GM19328 (cell line): ENCODE measurements around the gene FKBP4.
"Not testable (repeated sequence)": the region's sequence is repeated elsewhere in the genome, so short reads cannot be mapped to it uniquely, and the experiment has no call there.

Experiments used
- ATAC-seq: cut with Tn5 transposase; IDR thresholded peaks from one replicate; pipeline ENCODE4 v1.9.1; 2021; ENCODE audit warnings: mild to moderate bottlenecking, moderate library complexity; ENCODE audit not compliant: unreplicated experiment

Gene FKBP4, protein sequence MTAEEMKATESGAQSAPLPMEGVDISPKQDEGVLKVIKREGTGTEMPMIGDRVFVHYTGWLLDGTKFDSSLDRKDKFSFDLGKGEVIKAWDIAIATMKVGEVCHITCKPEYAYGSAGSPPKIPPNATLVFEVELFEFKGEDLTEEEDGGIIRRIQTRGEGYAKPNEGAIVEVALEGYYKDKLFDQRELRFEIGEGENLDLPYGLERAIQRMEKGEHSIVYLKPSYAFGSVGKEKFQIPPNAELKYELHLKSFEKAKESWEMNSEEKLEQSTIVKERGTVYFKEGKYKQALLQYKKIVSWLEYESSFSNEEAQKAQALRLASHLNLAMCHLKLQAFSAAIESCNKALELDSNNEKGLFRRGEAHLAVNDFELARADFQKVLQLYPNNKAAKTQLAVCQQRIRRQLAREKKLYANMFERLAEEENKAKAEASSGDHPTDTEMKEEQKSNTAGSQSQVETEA

DNA sequence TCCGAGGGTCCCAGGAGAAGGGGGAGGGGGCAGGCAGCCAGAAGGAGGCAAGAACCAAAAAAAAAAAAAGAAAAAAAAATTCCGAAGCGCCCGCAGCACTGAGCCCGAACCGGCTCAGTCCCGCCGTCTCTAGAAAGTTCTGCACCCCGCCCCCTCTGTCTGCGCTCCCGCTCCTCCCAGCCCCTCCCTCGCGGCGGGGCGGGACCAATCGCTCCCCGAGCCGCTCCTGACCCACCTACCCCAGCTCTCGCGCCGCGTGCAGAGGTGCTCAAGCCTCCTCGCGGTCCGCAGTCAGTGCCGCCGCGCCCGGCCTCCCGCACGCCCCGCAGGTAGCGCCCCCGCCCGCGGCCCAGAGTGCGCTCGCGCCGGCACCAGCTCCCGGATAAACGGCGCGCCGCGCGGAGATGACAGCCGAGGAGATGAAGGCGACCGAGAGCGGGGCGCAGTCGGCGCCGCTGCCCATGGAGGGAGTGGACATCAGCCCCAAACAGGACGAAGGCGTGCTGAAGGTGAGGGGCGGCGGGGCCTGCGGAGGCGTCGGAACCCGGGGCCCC, at the start of gene FKBP4:
TSS of gene FKBP4 (plus strand) at position 235 of the 554 bp plus-strand sequence. CDS start at position 405, 170 bp downstream.
- ATAC-seq: peak; percentile 84

DNA sequence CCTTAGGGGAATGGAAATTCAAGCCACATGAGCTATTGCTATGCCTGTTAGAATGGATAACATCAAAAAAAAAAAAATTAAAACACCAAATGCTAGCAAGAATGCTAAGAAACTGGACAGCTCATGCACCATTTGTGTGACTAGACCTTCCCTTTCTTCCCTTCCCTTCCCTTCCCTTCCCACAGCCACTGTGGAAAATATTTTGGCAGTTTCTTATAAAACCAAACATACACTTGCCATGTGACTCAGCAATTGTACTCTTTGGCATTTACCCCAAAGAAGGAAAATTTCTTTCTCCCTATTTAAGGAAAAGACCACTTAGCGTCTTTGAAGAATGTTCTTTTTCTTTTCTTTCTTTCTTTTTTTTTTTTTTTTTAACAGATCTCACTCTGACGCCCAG, 49.1 kb upstream of the FKBP4 start:
- ATAC-seq: no peak

DNA sequence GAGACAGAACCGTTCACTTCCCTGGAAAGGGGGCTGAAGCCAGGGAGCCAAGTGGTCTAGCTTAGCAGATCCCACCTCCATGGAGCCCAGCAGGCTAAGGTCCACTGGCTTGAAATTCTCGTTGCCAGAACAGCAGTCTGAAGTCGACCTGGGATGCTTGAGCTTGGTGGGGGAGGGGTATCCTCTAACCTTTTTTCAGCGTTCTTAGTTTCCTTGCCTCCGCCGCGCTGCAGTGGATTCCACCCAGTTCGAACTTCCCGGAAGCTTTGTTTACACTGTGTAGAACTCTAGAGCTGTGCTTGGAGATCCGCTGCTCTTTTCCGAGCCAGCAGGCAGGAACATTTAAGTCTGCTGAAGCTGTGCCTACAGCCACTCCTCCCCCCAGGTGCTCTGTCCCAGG, 45.2 kb upstream of the FKBP4 start:
- ATAC-seq: no peak

DNA sequence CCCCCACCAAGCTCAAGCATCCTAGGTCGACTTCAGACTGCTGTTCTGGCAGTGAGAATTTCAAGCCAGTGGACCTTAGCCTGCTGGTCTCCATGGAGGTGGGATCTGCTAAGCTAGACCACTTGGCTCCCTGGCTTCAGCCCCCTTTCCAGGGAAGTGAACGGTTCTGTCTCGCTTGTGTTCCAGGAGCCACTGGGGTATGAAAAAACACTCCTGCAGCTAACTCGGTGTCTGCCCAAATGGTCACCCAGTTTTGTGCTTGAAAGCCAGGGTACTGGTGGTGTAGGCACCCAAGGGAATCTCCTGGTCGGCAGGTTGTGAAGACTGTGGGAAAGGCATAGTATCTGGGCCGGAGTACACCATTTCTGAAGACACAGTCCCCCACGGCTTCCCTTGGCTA, 44.6 kb upstream of the FKBP4 start:
- ATAC-seq: no peak

DNA sequence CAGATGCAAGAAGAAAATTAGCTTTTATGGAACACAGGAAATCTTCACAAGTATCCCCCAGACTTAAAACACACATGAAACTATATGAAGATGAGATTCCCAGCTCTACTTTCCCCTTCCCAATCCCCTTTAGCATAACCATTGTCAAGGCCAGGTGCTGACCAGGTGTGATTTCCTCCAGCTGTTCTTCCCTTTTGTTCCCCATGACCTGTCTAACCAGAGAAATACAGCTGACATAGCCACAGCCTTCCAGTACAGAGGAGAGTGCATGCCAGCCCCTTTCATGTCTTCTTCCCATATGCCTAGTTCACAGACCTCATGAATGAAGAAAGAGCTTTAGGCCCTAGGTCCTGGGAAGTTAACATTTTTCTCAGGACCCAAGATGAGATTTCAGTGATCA, 43.5 kb upstream of the FKBP4 start:
- ATAC-seq: no peak

DNA sequence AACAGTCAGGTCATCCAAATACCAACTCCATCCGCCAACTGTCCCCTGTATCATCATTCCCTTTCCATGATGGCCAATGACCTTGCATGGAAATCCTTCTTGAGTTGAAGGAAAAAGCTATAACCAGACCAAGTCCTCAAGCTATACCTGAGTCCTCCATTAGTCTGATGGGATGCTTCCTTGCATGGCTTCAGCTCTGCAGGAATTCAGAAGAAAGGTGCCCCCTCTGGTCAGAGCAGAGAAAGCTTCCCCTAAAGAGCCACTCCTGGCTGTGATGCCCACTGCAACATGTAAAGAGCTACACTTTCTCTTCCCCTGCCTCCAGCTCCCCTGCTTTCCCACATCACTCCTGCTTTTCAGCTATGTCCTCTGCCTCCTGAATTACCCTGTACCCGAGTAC, 43.1 kb upstream of the FKBP4 start:
- ATAC-seq: no peak

DNA sequence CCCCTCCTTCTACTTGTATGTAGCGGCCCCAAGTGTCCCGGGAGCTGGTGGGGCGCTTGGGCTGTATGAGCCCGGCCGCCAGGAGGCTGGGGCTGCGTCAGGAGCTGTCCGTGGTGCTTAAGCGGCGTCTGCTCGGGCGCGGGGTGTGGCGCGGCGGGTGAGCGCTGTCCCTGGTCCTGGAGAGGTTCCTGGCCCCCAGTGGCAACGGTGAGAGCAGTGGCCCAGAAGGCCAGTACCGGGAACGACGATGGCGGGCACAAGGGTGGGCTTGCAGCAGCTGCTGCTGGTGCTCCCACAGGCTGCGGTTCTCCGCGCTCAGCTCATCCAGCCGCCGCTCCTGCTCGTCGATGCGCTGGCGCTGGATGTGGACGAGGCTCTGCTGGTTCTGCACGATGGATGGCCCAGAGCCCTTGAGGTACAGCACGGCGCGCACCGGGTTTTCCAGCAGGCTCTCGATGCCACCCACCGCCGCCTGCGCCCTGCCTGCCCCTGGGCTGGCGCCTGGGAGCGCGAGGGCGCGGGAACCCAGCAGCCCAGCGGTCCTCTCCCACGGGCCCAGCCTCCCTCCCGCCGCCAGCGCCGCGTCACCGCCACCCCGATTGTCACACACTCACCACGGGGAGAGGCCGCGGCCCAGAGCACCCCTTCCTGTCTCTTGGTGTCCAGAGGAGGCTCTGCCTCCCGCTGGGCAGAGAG, 41.9 kb upstream of the FKBP4 start:
- ATAC-seq: no peak

DNA sequence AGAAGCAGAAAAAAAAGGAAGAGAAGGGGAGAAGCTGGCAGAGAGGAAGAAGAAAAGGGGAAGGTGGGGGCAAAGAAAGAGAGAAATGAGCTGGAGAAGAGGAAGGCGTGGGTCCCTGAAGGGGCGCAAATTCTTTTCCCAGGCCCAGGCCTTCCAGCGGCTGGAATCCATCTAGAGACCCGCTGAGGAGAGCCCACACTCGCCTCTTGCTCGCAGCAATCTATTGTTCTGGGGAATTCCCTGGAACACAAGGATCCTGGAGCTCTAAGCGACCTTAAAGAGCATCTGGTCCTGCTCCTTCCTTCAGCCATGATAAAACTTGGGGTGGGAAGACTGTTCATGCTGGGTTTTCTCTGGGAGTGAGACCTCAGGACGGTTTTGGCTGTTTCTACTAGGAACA, 41.2 kb upstream of the FKBP4 start:
- no peak for ATAC-seq

DNA sequence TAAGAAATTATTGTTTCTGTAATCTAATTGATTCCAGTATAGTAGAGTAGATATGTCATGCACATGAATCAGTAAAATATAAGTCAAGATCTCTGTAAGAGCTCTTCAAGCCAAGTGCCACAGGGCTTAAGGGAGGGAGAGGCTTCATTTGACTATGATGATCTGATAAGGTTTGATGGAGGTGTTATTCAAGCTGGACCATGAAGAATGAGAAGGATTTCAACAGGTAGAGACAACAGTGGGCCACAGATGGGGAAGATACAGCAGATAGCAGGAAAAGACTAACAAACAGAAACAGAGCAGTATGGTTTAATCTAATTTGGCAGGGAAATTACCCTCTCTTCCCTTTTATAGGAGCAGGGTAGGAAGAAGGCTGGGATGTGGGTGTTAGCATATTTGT, 40.6 kb upstream of the FKBP4 start:
- no peak for ATAC-seq

DNA sequence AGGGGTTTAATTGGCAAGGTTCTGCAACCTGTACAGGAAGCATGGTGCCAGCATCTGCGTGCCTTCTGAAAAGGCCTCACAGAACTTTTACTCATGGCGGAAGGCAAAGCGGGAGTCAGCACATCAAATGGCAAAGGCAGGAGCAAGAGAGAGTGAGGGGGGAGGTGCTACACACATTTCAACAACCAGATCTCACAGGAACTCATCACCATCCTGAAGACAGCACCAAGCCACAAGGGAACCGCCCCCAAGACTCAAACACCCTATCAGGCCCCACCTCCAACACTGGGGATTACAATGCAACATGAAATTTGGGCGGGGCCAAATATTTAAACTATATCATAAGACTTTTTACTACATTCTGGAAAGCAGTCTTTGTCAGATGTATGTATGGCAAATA, 38.0 kb upstream of the FKBP4 start:
- no peak for ATAC-seq

DNA sequence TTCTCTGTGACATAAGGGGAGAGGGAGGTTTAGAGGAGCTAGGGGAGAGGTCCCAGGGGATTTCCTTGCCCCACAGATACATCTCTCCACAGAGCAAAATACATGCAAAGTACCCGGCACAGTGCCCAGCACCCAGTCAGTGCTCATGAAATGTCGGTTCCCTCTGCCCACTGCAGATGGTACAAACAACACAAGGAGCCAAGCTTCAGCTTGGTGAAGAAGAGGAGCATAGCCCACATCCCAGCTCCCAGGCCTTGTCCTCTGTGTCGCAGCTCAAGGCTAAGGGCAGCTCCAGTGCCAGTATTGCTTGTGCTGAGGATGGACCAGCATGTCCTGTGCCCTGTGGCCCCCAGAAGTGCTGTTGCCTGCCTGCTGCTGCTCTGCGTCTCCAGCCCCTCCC, 35.0 kb upstream of the FKBP4 start:
- no peak for ATAC-seq

DNA sequence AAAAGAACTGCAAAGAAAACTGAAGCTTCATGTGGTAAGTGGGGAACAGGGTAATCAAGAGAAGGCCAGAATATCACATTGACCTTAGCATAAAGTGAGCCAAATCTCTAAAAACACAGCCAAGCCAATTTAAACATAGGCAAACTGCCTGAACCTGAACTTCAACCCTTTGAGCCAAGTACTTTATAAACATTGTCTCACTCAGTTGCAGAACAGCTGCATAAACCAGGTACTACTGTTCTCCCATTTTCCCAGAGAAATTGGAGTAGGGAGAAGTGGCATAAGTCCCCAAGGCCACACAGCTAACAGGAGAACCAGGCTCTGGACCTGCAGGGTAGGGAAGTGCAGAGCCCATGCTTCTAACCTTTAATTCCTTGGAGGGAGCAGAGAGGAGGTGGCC, 30.4 kb upstream of the FKBP4 start:
- no peak for ATAC-seq

DNA sequence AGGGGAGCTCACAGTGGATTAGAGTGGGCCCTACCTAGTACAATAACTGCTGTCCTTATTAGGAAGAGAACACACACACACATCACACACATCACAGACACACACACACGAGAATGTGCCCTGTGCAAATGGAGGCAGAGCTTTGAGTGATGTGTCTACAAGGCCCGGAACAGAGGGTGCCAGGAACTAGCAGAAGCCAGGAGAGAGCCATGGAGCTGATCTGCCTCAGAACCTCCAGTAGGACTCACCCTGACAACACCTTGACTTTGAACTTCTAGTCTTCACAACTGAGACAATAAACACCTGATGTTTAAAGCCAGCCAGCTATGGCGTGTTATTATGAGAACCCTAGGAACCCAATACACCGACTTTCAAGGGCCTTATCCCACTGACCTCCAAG, 29.7 kb upstream of the FKBP4 start:
- no peak for ATAC-seq

DNA sequence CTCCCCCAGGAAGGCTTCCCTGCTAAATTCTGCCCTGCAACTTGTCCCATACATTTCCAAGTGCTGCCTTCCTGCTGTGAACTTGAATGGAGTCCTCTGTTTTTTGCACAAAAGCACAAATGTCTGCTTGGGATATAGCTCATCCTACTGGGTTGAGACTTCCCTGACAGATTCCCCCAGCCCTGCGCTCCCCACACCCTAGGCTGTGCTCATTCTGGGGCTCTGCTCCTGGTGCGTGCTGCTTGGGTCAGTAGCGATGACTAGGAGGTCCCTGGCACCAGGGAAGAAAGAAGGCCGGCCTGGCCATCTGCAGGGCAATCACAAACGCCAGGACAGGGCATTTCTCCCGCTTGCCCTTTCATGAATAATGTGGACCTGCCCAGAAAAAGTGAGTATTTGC, 29.2 kb upstream of the FKBP4 start:
- no peak for ATAC-seq

DNA sequence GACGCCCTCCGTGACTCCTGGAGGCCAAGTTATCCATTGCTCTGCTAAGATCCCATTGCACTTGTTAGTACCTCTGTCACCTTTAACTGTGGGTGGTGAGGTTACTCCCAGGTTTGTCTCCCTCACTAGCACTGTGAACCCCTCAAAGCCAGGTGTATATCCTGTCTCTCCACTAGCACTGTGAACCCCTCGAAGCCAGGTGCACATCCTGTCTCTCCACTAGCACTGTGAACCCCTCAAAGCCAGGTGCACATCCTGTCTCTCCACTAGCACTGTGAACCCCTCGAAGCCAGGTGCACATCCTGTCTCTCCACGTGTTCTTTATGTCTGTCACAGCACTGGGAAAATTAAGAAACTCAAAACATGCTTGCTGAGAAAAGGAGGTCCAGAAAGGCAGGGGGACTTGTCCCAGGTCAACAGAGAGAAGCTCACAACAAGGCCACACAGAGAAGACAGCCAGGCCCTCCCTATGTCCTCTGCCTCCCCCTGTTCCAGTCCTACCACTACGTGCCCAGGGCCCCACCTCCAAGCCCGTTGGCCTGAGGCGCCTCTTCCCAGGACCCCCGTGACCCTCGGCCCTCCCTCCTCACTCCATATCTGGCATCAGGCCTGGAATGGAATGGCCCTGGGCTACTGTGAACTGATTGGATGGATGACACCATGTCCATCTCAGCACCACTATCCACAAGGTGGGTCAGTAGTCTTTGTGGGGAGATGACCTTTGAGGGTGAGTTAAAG, 26.4 kb upstream of the FKBP4 start:
- no peak for ATAC-seq

DNA sequence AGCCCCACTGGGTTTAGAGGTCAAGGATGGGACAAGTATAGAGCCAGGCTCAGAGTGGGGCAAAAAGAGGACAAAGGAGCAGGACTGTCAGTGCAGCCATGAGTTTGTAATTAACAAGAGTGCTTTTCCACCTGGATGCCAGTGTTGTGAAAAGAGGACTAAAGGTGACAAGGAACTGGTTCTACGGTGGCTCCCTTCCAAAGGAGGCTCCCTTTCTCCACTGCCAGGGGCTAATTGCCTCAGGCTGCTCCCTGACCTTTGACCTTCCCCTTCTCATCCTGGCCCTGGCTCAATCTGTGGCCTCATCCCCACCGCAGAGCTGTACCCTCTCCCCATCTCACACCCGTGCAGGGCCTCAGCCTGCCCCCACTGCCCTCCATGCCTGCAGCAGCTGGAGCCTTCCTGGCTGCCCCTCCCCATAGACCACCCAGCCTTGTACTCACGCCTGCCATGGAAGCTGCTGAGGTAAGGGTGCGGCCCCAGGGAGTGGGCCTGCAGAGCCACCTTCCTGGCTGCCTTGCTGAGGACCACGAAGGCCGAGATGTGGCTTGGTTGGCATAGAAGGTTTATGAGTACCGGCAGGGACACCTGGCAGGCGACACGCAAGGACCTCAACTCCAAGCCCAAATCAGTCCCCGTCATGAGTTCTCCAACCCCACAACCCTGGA, 24.8 kb upstream of the FKBP4 start:
- no peak for ATAC-seq

DNA sequence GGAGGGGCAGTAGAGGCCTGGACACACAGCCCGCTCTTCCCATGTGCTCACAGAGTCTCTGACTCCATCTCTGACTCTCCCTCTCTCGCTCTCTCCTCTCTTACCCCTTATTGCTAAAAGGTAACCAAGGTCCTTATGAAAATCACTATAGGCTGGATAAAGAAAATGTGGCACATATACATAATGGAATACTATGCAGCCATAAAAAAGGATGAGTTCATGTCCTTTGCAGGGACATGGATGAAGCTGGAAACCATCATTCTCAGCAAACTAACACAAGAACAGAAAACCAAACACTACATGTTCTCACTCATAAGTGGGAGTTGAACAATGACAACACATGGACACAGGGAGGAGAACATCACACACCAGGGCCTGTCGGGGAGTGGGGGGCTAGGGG, 24.2 kb upstream of the FKBP4 start:
- not testable (repeated sequence) for ATAC-seq

DNA sequence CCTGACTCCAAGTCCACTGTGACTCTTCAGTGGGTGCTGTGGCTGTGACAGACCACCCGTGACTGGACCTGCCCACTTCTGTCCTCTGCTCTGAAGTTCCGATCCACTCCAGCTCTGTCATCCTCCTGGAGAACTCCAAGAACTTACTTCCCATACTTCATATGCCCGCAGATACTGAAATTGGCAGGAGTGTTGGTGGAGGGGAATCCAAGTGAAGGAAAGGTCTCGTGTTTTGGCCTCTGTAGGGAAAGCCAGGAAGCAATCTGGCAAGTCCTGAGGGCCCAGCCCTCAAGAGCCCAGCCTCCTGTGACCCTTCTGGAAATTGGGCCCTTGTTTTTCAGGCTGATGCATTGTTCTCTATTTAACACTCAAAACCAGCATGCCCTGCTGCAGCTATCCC, 22.4 kb upstream of the FKBP4 start:
- ATAC-seq: no peak

DNA sequence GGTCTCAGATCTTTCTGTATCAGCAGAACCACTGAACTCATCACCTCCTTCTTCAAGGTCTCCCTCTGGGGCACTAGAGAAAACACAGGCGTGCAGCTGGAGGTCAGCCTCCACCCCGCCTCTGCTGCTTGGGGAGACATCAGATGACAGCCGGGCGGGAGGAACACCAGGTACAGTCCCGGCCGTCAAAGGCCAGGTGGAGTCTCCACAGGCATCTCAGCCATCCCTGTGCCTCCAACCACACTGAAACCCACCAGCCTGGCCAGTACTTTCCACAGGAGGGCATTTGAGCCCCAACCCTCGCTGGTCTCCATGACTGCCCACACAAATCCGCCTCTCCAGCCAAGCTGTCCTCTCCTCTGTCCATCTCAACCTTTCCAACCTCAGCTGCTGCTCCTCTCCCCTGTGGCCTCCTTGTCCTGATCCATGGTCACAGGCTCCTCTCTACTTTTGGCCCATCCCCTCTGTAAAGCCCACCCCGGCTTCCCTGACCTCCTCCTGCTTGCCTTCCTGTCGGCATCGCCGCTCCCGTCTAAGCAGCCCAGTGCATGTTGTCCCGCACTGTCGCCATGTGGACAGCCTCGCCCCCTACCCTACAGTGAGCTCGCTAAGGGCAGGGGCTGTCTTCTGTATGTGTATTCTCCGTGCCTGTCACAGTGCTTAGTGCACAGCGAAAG, 21.4 kb upstream of the FKBP4 start:
- no peak for ATAC-seq

DNA sequence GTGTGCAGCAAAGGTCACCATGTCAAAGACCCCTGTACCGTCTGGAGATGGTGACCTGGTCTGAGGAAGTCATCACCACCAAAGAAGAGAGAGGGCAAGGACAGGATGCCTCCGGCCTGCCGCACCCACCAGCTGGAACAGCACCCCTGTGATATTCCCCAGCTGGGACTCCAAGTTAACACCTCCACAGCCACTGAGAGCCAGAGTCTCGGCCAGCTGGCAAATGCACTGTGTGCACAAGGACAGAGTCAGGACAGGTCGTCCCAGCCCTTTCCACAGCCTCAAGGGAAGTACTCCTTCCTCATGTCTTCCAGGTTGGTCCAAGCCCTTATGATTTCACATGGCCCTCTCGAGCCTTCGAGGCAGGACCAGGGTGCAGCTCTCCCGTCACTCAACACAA, 19.3 kb upstream of the FKBP4 start:
- ATAC-seq: no peak
